Measurements from ENCODE around the gene PRADC1. TPM values are rescaled to one million over a fixed set of nuclear protein-coding genes. Genes with fewer than 3 reads are reported as not detected.

The PRADC1 gene
- polyA plus RNA-seq, 4 donors: 11.9 to 113 (median 46.4) TPM

GRCh38 chr2:73187549-73187948 lies 45.5 kb downstream of the PRADC1 start:
- no peaks in the 10 kb centered on the region for H3K36me3 ChIP-seq (ENCODE audit: control insufficient read depth in 3 of 3, insufficient read depth in 2 of 3, low read depth in 1 of 3, low read length in 3 of 3)
- H3K4me1 ChIP-seq (ENCODE audit: control insufficient read depth in 3 of 3, insufficient read depth in 2 of 3, low read depth in 1 of 3, low read length in 2 of 3): peaks cover 0 to 17% (median 0%) of the 10 kb centered on the region in 3 donors
- DNase-seq (no peak), FAIRE-seq (no peak)
- 33 to 51% (median 34%) methylated on average over 2 of the region's 2 CpGs for WGBS, 3 donors
- H3K4me3 ChIP-seq (ENCODE audit: low read depth in 1 of 3, low read length in 3 of 3): no peak overlapping the region
- H3K27ac ChIP-seq (ENCODE audit: low read depth in 1 of 3, low read length in 2 of 3): no peak overlapping the region
- H3K27me3 ChIP-seq (ENCODE audit: control insufficient read depth in 3 of 3, insufficient read depth in 3 of 3, low read length in 3 of 3): peaks cover 0 to 2% (median 0%) of the 10 kb centered on the region in 3 donors
- H3K9me3 ChIP-seq (ENCODE audit: control insufficient read depth in 2 of 2, insufficient read depth in 1 of 2, low read depth in 1 of 2, low read length in 1 of 2): peaks cover 0 to 4% of the 10 kb centered on the region in 2 donors

GRCh38 chr2:73185965-73186364 lies 47.1 kb downstream of the PRADC1 start:
- WGBS, 3 donors: 74 to 84% (median 78%) methylated on average over 2 of the region's 2 CpGs
- H3K4me3 ChIP-seq (ENCODE audit: low read depth in 1 of 3, low read length in 3 of 3): no peak overlapping the region
- peaks cover 0 to 2% (median 0%) of the 10 kb centered on the region in 3 donors for H3K27me3 ChIP-seq (ENCODE audit: control insufficient read depth in 3 of 3, insufficient read depth in 3 of 3, low read length in 3 of 3)
- DNase-seq (no peak), FAIRE-seq (no peak)
- H3K27ac ChIP-seq (ENCODE audit: low read depth in 1 of 3, low read length in 2 of 3): no peak overlapping the region
- no peaks in the 10 kb centered on the region for H3K36me3 ChIP-seq (ENCODE audit: control insufficient read depth in 3 of 3, insufficient read depth in 2 of 3, low read depth in 1 of 3, low read length in 3 of 3)
- peaks cover 0 to 4% of the 10 kb centered on the region in 2 donors for H3K9me3 ChIP-seq (ENCODE audit: control insufficient read depth in 2 of 2, insufficient read depth in 1 of 2, low read depth in 1 of 2, low read length in 1 of 2)
- H3K4me1 ChIP-seq (ENCODE audit: control insufficient read depth in 3 of 3, insufficient read depth in 2 of 3, low read depth in 1 of 3, low read length in 2 of 3): peaks cover 0 to 3% (median 0%) of the 10 kb centered on the region in 3 donors

Other genes with a start within 250 kb of the PRADC1 start
- gene SFXN5, start 161.5 kb downstream of the PRADC1 start, polyA plus RNA-seq: 10 to 100 TPM in 2 of 4 donors, 1 to 10 TPM in 2; 5.4 to 28.5 (median 9.8) TPM
- gene RAB11FIP5, start 120.3 kb downstream of the PRADC1 start, polyA plus RNA-seq: 10 to 100 TPM in 2 of 4 donors, 1 to 10 TPM in 2; 5.1 to 37.3 (median 8.3) TPM
- gene NOTO, start 30.7 kb downstream of the PRADC1 start, polyA plus RNA-seq: not detected
- 10 to 100 TPM in 2 of 4 donors, 1 to 10 TPM in 2; 3.1 to 26.2 (median 10.7) TPM for gene SMYD5, start 19.0 kb downstream of the PRADC1 start, polyA plus RNA-seq
- 100 to 1,000 TPM; 120 to 196 (median 143) TPM for gene CCT7, start 1.1 kb upstream of the PRADC1 start, polyA plus RNA-seq
- gene FBXO41, start 51.2 kb upstream of the PRADC1 start, polyA plus RNA-seq: 1 to 10 TPM in 2 of 4 donors, under 1 TPM in 2; 0.54 to 2.1 (median 1.0) TPM
- gene EGR4, start 60.3 kb upstream of the PRADC1 start, polyA plus RNA-seq: under 1 TPM in 2 of 4 donors, not detected in 2; 0.01 to 0.04 TPM
- gene ALMS1, start 152.6 kb upstream of the PRADC1 start, polyA plus RNA-seq: 10 to 100 TPM in 1 of 4 donors, 1 to 10 TPM in 3; 2.7 to 23.4 (median 6.1) TPM